SIG-M5 treated with dmso at 0.1 percent for 504 hours (cell line): ENCODE data around the gene EPB41L2.

ENCODE experiments used
- DNase-seq: peaks from one replicate; lab custom pipeline; 2025; ENCODE audit not compliant: unreplicated experiment; lab: John Stamatoyannopoulos, UW

EPB41L2 gene

GRCh38 chr6:130978660-130979396, 84.2 kb downstream of the EPB41L2 start:
- DNase-seq, result no peak

- DNase-seq, result no peak
These were observed 84.9 kb downstream of the EPB41L2 start for GRCh38 chr6:130978180-130978579.

- DNase-seq, result no peak
These were observed 87.7 kb downstream of the EPB41L2 start for GRCh38 chr6:130975325-130975724.

GRCh38 chr6:130973521-130974277, 89.3 kb downstream of the EPB41L2 start:
- no peak for DNase-seq

GRCh38 chr6:130971504-130971903, 91.5 kb downstream of the EPB41L2 start:
- DNase-seq, result no peak

GRCh38 chr6:130970839-130971410, 92.1 kb downstream of the EPB41L2 start:
- no peak for DNase-seq

- no peak for DNase-seq
These were observed 93.1 kb downstream of the EPB41L2 start for GRCh38 chr6:130969791-130970491.

GRCh38 chr6:130969166-130969565, 93.9 kb downstream of the EPB41L2 start:
- no peak for DNase-seq

GRCh38 chr6:130968476-130968875, 94.6 kb downstream of the EPB41L2 start:
- DNase-seq, result no peak

- DNase-seq, result no peak
These were observed 95.3 kb downstream of the EPB41L2 start for GRCh38 chr6:130967502-130968445.

GRCh38 chr6:130966344-130966980, 96.6 kb downstream of the EPB41L2 start:
- no peak for DNase-seq

- no peak for DNase-seq
These were observed 97.4 kb downstream of the EPB41L2 start for GRCh38 chr6:130965656-130966055.

GRCh38 chr6:130964808-130965604, 98.0 kb downstream of the EPB41L2 start:
- no peak for DNase-seq

GRCh38 chr6:130964289-130964688, 98.8 kb downstream of the EPB41L2 start:
- no peak for DNase-seq

- no peak for DNase-seq
These were observed 100.1 kb downstream of the EPB41L2 start for GRCh38 chr6:130962966-130963365.

- DNase-seq, result no peak
These were observed 101.9 kb downstream of the EPB41L2 start for GRCh38 chr6:130961148-130961547.

- DNase-seq, result no peak
These were observed 103.1 kb downstream of the EPB41L2 start for GRCh38 chr6:130959951-130960350.

- no peak for DNase-seq
These were observed 104.6 kb downstream of the EPB41L2 start for GRCh38 chr6:130958468-130958867.

GRCh38 chr6:130955755-130956154, 107.3 kb downstream of the EPB41L2 start:
- DNase-seq, result no peak
